Neural cell (in vitro differentiated cells): ENCODE data around the gene TEX28. TPM values are rescaled to one million over a fixed set of nuclear protein-coding genes. Genes with fewer than 3 reads are reported as not detected.

Experiments
- H2AFZ ChIP-seq: fragments of 200-600, 300-800 bp; sonication (generic), shearing (Covaris generic); 2 replicates; pipeline ENCODE4 v1.6.0; 2014; ENCODE audit warnings: low read depth, mild to moderate bottlenecking, antibody characterized with exemption, low read length, moderate library complexity
- H3F3A ChIP-seq: fragments of 200-600 bp; shearing (Covaris generic); 2 replicates; pipeline ENCODE4 v1.6.1; 2016; ENCODE audit warnings: mild to moderate bottlenecking, moderate library complexity, mixed read lengths, antibody characterized with exemption, low read length; ENCODE audit not compliant: insufficient read depth, poor library complexity, severe bottlenecking
- H3K27ac ChIP-seq: fragments of 200-600, 300-800 bp; sonication (generic), shearing (Covaris generic); 2 replicates; pipeline ENCODE4 v1.5.1; 2014; ENCODE audit warnings: mild to moderate bottlenecking, low read length, moderate library complexity
- H3K27me3 ChIP-seq: fragments of 300-800, 200-600 bp; sonication (generic), shearing (Covaris generic); 2 replicates; pipeline ENCODE4 v1.6.0; 2014; ENCODE audit warnings: mild to moderate bottlenecking, low read depth, low read length, moderate library complexity; ENCODE audit not compliant: insufficient read depth
- H3K36me3 ChIP-seq: fragments of 300-800, 200-600 bp; sonication (generic), shearing (Covaris generic); 2 replicates; pipeline ENCODE4 v1.5.1; 2014; ENCODE audit warnings: mild to moderate bottlenecking, antibody characterized with exemption, low read length, moderate library complexity; ENCODE audit not compliant: insufficient read depth
- H3K4me2 ChIP-seq: fragments of 300-800, 200-600 bp; sonication (generic), shearing (Covaris generic); 2 replicates; pipeline ENCODE4 v1.6.0; 2014; ENCODE audit warnings: mild to moderate bottlenecking, low read length
- H3K4me3 ChIP-seq: fragments of 300-800, 200-600 bp; sonication (generic), shearing (Covaris generic); 2 replicates; pipeline ENCODE4 v1.5.1; 2014; ENCODE audit warnings: mild to moderate bottlenecking, low read length, moderate library complexity
- H3K79me2 ChIP-seq: fragments of 200-600 bp; shearing (Covaris generic); replicated peaks from 2 replicates; pipeline ENCODE4 v1.6.0; 2014; ENCODE audit warnings: mild to moderate bottlenecking, low read length, moderate library complexity; ENCODE audit not compliant: insufficient read depth
- H3K9ac ChIP-seq: fragments of 300-800, 200-600 bp; sonication (generic), shearing (Covaris generic); 2 replicates; pipeline ENCODE4 v1.6.1; 2016; ENCODE audit warnings: mild to moderate bottlenecking, low read length, mixed read lengths
- H3K9me2 ChIP-seq: fragments of 200-600 bp; shearing (Covaris generic); 2 replicates; pipeline ENCODE4 v1.6.1; 2016; ENCODE audit warnings: mild to moderate bottlenecking, low read length, mixed read lengths; ENCODE audit not compliant: insufficient read depth
- H3K9me3 ChIP-seq: fragments of 200-600, 300-800 bp; sonication (generic), shearing (Covaris generic); 2 replicates; pipeline ENCODE4 v1.6.1; 2016; ENCODE audit warnings: mild to moderate bottlenecking, mixed run types, low read length, moderate library complexity, mixed read lengths
- H4K20me1 ChIP-seq: fragments of 200-600 bp; shearing (Covaris generic); 2 replicates; pipeline ENCODE4 v1.6.1; 2016; ENCODE audit warnings: mild to moderate bottlenecking, mixed run types; ENCODE audit not compliant: insufficient read depth
- CTCF ChIP-seq: fragments of 450-650 bp; IDR thresholded peaks from 2 replicates; pipeline ENCODE4 v1.5.1; 2014; ENCODE audit warnings: antibody characterized with exemption, mild to moderate bottlenecking, moderate library complexity; ENCODE audit not compliant: poor library complexity, severe bottlenecking
- EP300 ChIP-seq: fragments of 450-650 bp; conservative IDR thresholded peaks from 2 replicates; pipeline ENCODE4 v1.6.1; 2014; ENCODE audit warnings: antibody characterized with exemption, mild to moderate bottlenecking, moderate library complexity; ENCODE audit not compliant: poor library complexity, severe bottlenecking
- EZH2 ChIP-seq: fragments of 200-600, 300-800 bp; shearing (Covaris generic), sonication (generic); IDR thresholded peaks from 2 replicates; pipeline ENCODE4 v1.6.1; 2014; ENCODE audit warnings: antibody characterized with exemption, low read length, borderline replicate concordance, mild to moderate bottlenecking; ENCODE audit not compliant: insufficient read depth, poor library complexity, severe bottlenecking
- MXI1 ChIP-seq: fragments of 450-650 bp; conservative IDR thresholded peaks from 2 replicates; pipeline ENCODE4 v1.6.1; 2014; ENCODE audit warnings: antibody characterized with exemption, mild to moderate bottlenecking; ENCODE audit not compliant: poor library complexity, severe bottlenecking
- POLR2AphosphoS5 ChIP-seq: IDR thresholded peaks from 2 replicates; pipeline ENCODE4 v1.6.1; 2012
- RAD21 ChIP-seq: fragments of 450-650 bp; conservative IDR thresholded peaks from 2 replicates; pipeline ENCODE4 v1.6.1; 2014; ENCODE audit warnings: antibody characterized with exemption, mild to moderate bottlenecking, moderate library complexity
- REST ChIP-seq: IDR thresholded peaks from 2 replicates; pipeline ENCODE4 v1.6.1; 2012; ENCODE audit warnings: borderline replicate concordance
- SMC3 ChIP-seq: fragments of 450-650 bp; conservative IDR thresholded peaks from 2 replicates; pipeline ENCODE4 v1.6.1; 2014; ENCODE audit warnings: antibody characterized with exemption, mild to moderate bottlenecking, moderate library complexity; ENCODE audit not compliant: poor library complexity
- TAF1 ChIP-seq: IDR thresholded peaks from 2 replicates; pipeline ENCODE4 v1.6.1; 2012; ENCODE audit warnings: low read depth
- polyA plus RNA-seq: library from polyadenylated mRNA; depleted of rRNA; stranded (reverse); fragments of >200 nt; gene quantifications from 2 replicates; pipeline ENCODE4 v1.2.3, GENCODE V29; 2014

The TEX28 gene
- polyA plus RNA-seq, 1 donor from 2014 or later = not detected

- Histone ChIP-seq H3K36me3 (no peaks in the 10 kb centered on the region), H3F3A (no peaks in the 10 kb centered on the region), H3K4me3 (no peak overlapping the region), H3K79me2 (no peaks in the 10 kb centered on the region), H3K9me3 (no peaks in the 10 kb centered on the region), H3K27ac (no peak overlapping the region), H3K4me2 (no peak overlapping the region), H3K27me3 (no peaks in the 10 kb centered on the region), H3K9ac (no peak overlapping the region), H2AFZ (no peak overlapping the region), H3K9me2 (no peaks in the 10 kb centered on the region), H4K20me1 (no peaks in the 10 kb centered on the region)
- TF ChIP-seq EZH2 (no peak), CTCF (no peak), TAF1 (no peak), SMC3 (no peak), RAD21 (no peak), MXI1 (no peak), POLR2AphosphoS5 (no peak), EP300 (no peak), REST (no peak)
These were observed 12.3 kb upstream of the TEX28 start for GRCh38 chrX:154307202-154307601.

GRCh38 chrX:154305541-154306205 lies 10.7 kb upstream of the TEX28 start:
- Histone ChIP-seq H3K9me3 (no peaks in the 10 kb centered on the region), H3K27ac (no peak overlapping the region), H3K27me3 (no peaks in the 10 kb centered on the region), H3K4me2 (no peak overlapping the region), H3K36me3 (no peaks in the 10 kb centered on the region), H2AFZ (no peak overlapping the region), H3K4me3 (no peak overlapping the region), H3K79me2 (no peaks in the 10 kb centered on the region), H3K9ac (no peak overlapping the region), H4K20me1 (no peaks in the 10 kb centered on the region), H3K9me2 (no peaks in the 10 kb centered on the region), H3F3A (no peaks in the 10 kb centered on the region)
- TF ChIP-seq POLR2AphosphoS5 = no peak
- TF ChIP-seq MXI1 = no peak
- no peak for TF ChIP-seq REST
- TF ChIP-seq RAD21 = no peak
- TF ChIP-seq CTCF = no peak
- no peak for TF ChIP-seq SMC3
- no peak for TF ChIP-seq EP300
- no peak for TF ChIP-seq TAF1
- no peak for TF ChIP-seq EZH2
